CD4-positive, CD25-positive, alpha-beta regulatory T cell (primary cell): ENCODE results near the gene MCTP1. TPM values are rescaled to one million over a fixed set of nuclear protein-coding genes. Genes with fewer than 3 reads are reported as not detected.
"Not testable (repeated sequence)": the region's sequence is repeated elsewhere in the genome, so short reads cannot be mapped to it uniquely, and the experiment has no call there.

Experiments used
- ATAC-seq, 2 donors: fragments of 150-1000 bp; cut with Tn5 transposase; one replicate each; pipeline ENCODE4 v1.10.0; 2021; ENCODE audit warnings: low read depth in 2 of 2, moderate number of reproducible peaks in 2 of 2, moderate library complexity in 1 of 2
- DNase-seq, 3 donors: peaks; one replicate each; pipeline versions ENCODE4 v3.0.0 to v3.0.0-alpha.2; 2012 to 2022; ENCODE audit warnings: mixed read lengths in 1 of 3
- H3K27ac ChIP-seq: one replicate; pipeline ENCODE4 v1.7.0; 2013; ENCODE audit warnings: mild to moderate bottlenecking, low read length; ENCODE audit not compliant: insufficient read depth, poor library complexity, severe bottlenecking
- H3K27me3 ChIP-seq: one replicate; pipeline ENCODE4 v1.7.0; 2013; ENCODE audit warnings: low read length; ENCODE audit not compliant: control insufficient read depth, insufficient read depth
- H3K36me3 ChIP-seq: one replicate; pipeline ENCODE4 v1.7.0; 2013; ENCODE audit warnings: mild to moderate bottlenecking, low read length, moderate library complexity; ENCODE audit not compliant: control insufficient read depth, insufficient read depth
- H3K4me1 ChIP-seq: 2 replicates; pipeline ENCODE4 v1.7.0; 2013; ENCODE audit warnings: mild to moderate bottlenecking, low read length; ENCODE audit not compliant: insufficient read depth, control insufficient read depth, poor library complexity, severe bottlenecking
- H3K4me3 ChIP-seq: one replicate; pipeline ENCODE4 v1.7.0; 2013; ENCODE audit warnings: low read depth, mild to moderate bottlenecking, low read length, moderate library complexity
- H3K9me3 ChIP-seq, 2 experiments: 1 replicate in 1 of 2; 2 replicates in 1 of 2; pipeline ENCODE4 v1.7.0; 2013; ENCODE audit warnings: low read length in 2 of 2, mild to moderate bottlenecking in 1 of 2, moderate library complexity in 1 of 2; ENCODE audit not compliant: control insufficient read depth in 2 of 2
- H3K27ac Mint-ChIP-seq, 3 donors: one replicate each; pipeline ENCODE4 v1.8.0; 2020 to 2022; ENCODE audit warnings: mild to moderate bottlenecking in 3 of 3, mixed read lengths in 3 of 3, moderate library complexity in 2 of 3
- H3K27me3 Mint-ChIP-seq: one replicate; pipeline ENCODE4 v1.8.0; 2022; ENCODE audit warnings: mild to moderate bottlenecking, mixed read lengths
- H3K36me3 Mint-ChIP-seq: one replicate; pipeline ENCODE4 v1.8.0; 2020; ENCODE audit warnings: mixed read lengths
- H3K4me1 Mint-ChIP-seq, 4 donors: one replicate each; pipeline ENCODE4 v1.8.0; 2020 to 2022; ENCODE audit warnings: mixed read lengths in 4 of 4, mild to moderate bottlenecking in 1 of 4
- H3K4me3 Mint-ChIP-seq, 4 donors: one replicate each; pipeline ENCODE4 v1.8.0; 2020 to 2022; ENCODE audit warnings: mild to moderate bottlenecking in 4 of 4, mixed read lengths in 4 of 4, moderate library complexity in 3 of 4
- H3K9me3 Mint-ChIP-seq, 7 donors: one replicate each; pipeline ENCODE4 v1.8.0; 2020 to 2022; ENCODE audit warnings: mixed read lengths in 7 of 7, mild to moderate bottlenecking in 3 of 7, moderate library complexity in 2 of 7
- polyA plus RNA-seq, 4 donors: library from polyadenylated mRNA; unstranded; fragments of 300-500 nt; fragmentation: Illumina TruSeq; gene quantifications; one replicate each; pipeline ENCODE4 v1.2.3, GENCODE V29; 2021
- total RNA-seq: library from RNA; stranded (reverse); gene quantifications from one replicate; pipeline ENCODE4 v1.2.3, GENCODE V29; 2022

The MCTP1 gene
- total and polyA plus RNA-seq, 5 donors from 2014 or later: 0.24 to 2.9 (median 0.76) TPM

DNA sequence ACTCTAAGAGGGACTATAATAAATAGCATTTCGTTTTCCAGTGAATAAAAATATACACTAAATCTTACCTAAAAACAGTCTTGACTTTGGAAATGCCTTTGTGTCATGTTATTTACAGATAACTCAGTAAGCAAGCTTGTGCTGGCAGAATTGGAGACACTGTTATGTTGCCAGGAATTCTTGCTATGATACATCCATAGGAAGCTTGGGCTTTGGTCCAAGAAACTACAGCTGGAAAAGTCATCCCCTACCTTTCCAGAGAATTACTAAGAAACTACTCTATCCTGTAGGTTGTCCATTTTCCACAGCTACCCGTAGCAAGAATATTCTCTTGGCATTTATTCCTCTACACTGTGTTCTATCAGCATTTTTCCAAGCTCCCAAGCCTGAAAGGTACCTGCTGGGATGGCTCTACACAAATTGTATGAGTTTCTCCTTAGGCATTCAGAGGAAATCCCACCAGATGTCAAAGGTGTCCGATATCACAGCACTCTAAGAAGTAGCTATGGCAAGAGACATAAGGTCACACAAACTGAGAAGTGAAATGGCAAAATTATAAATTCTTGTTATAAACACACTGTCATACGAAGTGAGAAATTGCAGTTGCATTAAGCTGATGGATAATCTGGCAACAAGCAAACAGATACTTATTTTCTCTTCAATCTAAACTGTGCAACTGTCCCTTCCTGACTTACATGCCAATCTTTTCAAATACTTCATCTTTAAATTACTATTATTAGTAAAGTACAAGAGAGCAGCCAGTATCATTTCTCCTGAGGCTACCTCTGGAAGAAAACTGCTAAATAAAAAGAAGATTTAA, 68.5 kb downstream of the MCTP1 start:
- Histone ChIP-seq H3K27me3 (no peaks in the 10 kb centered on the region), H3K9me3 (no peaks in the 10 kb centered on the region), H3K4me1 (no peaks in the 10 kb centered on the region), H3K27ac (no peak overlapping the region), H3K36me3 (no peaks in the 10 kb centered on the region), H3K4me3 (no peak overlapping the region)
- no peaks in the 10 kb centered on the region for H3K36me3 Mint-ChIP-seq
- ATAC-seq (no peak), DNase-seq (no peak)
- H3K27ac Mint-ChIP-seq: no peak overlapping the region
- no peak overlapping the region for H3K4me3 Mint-ChIP-seq
- peaks cover 0 to 8% (median 2%) of the 10 kb centered on the region in 7 donors for H3K9me3 Mint-ChIP-seq
- no peaks in the 10 kb centered on the region for H3K27me3 Mint-ChIP-seq
- H3K4me1 Mint-ChIP-seq: no peaks in the 10 kb centered on the region

DNA sequence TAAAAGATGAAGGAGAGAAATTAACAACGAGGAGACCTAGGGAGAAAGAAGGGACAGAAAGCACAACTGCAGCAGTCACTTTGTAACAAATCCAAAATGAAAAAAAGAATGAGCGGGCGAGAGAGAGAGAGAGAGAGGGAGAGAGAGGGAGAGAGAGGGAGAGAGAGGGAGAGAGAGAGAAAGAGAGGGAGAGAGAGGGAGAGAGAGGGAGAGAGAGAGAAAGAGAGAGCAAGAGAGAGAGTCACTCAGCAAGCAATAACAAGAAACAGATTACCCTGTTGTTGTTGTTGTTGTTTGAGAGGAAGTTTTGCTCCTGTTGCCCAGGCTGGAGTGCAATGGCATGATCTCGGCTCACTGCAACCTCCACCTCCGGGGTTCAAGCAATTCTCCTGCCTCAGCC, 77.1 kb downstream of the MCTP1 start:
- not testable (repeated sequence) for DNase-seq, H3K27me3 ChIP-seq, H3K4me1 ChIP-seq, H3K36me3 ChIP-seq, ATAC-seq, H3K36me3 Mint-ChIP-seq, H3K27me3 Mint-ChIP-seq, H3K4me1 Mint-ChIP-seq, H3K9me3 Mint-ChIP-seq, H3K9me3 ChIP-seq, H3K4me3 ChIP-seq, H3K27ac Mint-ChIP-seq, H3K4me3 Mint-ChIP-seq, H3K27ac ChIP-seq

DNA sequence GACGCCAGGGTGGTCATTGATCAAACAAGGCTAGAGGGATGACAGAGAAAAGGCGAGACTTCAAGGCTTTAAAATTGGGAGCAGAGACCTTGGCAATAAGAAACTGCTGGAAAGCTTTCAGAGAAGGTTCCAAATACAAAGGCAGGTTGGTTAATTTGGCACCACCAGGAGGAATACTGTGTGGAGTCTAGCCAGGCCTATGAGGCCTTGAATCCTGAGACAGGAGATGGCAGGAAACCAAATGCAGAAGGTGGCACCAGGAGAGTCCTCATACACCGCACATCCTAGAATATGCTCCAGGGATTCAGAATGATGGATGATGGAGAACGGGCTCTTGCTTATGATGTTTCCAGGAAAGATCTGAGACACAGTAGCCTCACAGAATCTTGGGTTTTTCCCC, 90.0 kb downstream of the MCTP1 start:
- Histone ChIP-seq H3K27me3 (no peaks in the 10 kb centered on the region), H3K9me3 (no peaks in the 10 kb centered on the region), H3K4me1 (no peaks in the 10 kb centered on the region), H3K36me3 (no peaks in the 10 kb centered on the region), H3K27ac (no peak overlapping the region), H3K4me3 (no peak overlapping the region)
- Mint-ChIP-seq H3K9me3 (no peaks in the 10 kb centered on the region), H3K36me3 (no peaks in the 10 kb centered on the region), H3K27ac (no peak overlapping the region), H3K4me1 (no peaks in the 10 kb centered on the region), H3K4me3 (no peak overlapping the region), H3K27me3 (no peaks in the 10 kb centered on the region)
- no peak for DNase-seq
- no peak for ATAC-seq

DNA sequence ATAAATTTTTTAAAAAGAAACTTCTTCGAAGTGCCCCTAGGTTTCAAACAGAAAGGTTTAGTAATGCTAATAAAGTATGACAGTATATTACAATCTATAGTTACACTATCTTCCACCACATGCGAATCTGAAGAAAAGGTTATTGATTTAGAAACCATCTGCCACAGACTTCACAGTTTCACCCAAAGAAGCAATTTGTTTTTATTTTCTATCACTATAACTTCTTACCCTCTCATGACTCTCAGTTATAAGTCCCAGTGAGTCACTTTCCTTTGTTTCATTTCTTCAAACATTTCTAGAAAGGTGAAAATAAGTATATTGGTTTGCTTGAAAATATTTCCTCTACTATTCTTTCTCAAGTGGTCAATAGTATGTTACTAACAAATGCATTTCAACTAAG, 93.6 kb downstream of the MCTP1 start:
- no peaks in the 10 kb centered on the region for H3K4me1 ChIP-seq
- Mint-ChIP-seq H3K27me3 (no peaks in the 10 kb centered on the region), H3K4me1 (no peaks in the 10 kb centered on the region), H3K9me3 (peaks cover 0 to 3% (median 0%) of the 10 kb centered on the region in 7 donors), H3K36me3 (no peaks in the 10 kb centered on the region), H3K4me3 (no peak overlapping the region), H3K27ac (no peak overlapping the region)
- H3K4me3 ChIP-seq: no peak overlapping the region
- no peak overlapping the region for H3K27ac ChIP-seq
- no peaks in the 10 kb centered on the region for H3K36me3 ChIP-seq
- no peak for ATAC-seq
- H3K9me3 ChIP-seq: no peaks in the 10 kb centered on the region
- DNase-seq: no peak
- H3K27me3 ChIP-seq: no peaks in the 10 kb centered on the region

DNA sequence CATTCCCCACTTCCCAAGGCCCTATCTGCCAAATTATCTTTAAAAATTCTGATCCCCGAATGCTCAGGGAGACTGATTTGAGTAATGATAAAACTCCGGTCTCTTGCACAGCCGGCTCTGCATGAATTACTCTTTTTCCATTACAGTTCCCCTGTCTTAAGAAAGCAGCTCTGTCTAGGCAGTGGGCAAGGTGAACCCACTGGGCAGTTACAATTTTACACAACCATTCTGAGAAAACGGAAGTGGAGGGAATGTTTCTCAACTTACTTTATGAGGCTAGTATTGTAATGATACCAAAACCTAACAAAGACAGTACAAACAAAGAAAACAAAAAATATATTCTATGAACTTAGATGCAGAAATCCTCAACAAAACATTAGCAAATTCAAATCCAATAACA, 100.0 kb downstream of the MCTP1 start:
- no peak for ATAC-seq
- no peaks in the 10 kb centered on the region for H3K36me3 Mint-ChIP-seq
- no peaks in the 10 kb centered on the region for H3K4me1 Mint-ChIP-seq
- Histone ChIP-seq H3K36me3 (no peaks in the 10 kb centered on the region), H3K4me3 (no peak overlapping the region), H3K4me1 (no peaks in the 10 kb centered on the region), H3K9me3 (peaks cover 0 to 3% of the 10 kb centered on the region in 2 experiments), H3K27me3 (no peaks in the 10 kb centered on the region), H3K27ac (no peak overlapping the region)
- H3K27me3 Mint-ChIP-seq: no peaks in the 10 kb centered on the region
- no peak overlapping the region for H3K4me3 Mint-ChIP-seq
- H3K9me3 Mint-ChIP-seq: peaks cover 0 to 3% (median 0%) of the 10 kb centered on the region in 7 donors
- DNase-seq: no peak
- H3K27ac Mint-ChIP-seq: no peak overlapping the region

DNA sequence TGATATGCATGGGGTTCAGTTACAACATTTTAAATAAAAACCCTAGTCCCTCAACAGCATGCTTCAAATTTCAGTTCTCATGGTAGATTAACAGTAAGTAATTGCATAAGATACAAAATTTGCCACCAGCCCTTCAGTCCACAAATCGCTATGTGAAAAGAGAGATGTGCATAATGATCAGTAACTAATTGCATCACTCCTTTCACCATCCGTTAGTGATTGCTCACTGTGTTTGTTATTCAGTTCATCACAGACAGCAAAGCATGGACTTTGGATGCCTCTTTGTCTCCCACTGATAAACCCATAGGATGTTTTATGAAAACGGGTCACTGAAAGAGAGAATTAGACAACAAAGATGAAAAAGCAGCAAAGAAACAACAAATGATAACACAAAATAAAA, 103.2 kb downstream of the MCTP1 start:
- no peaks in the 10 kb centered on the region for H3K27me3 ChIP-seq
- no peaks in the 10 kb centered on the region for H3K4me1 Mint-ChIP-seq
- no peak overlapping the region for H3K27ac Mint-ChIP-seq
- H3K4me3 Mint-ChIP-seq: no peak overlapping the region
- no peak for DNase-seq
- no peaks in the 10 kb centered on the region for H3K4me1 ChIP-seq
- H3K27ac ChIP-seq: no peak overlapping the region
- no peaks in the 10 kb centered on the region for H3K36me3 Mint-ChIP-seq
- ATAC-seq: no peak
- peaks cover 0 to 3% (median 0%) of the 10 kb centered on the region in 7 donors for H3K9me3 Mint-ChIP-seq
- no peaks in the 10 kb centered on the region for H3K36me3 ChIP-seq
- no peaks in the 10 kb centered on the region for H3K27me3 Mint-ChIP-seq
- H3K4me3 ChIP-seq: no peak overlapping the region
- H3K9me3 ChIP-seq: peaks cover 0 to 3% of the 10 kb centered on the region in 2 experiments

DNA sequence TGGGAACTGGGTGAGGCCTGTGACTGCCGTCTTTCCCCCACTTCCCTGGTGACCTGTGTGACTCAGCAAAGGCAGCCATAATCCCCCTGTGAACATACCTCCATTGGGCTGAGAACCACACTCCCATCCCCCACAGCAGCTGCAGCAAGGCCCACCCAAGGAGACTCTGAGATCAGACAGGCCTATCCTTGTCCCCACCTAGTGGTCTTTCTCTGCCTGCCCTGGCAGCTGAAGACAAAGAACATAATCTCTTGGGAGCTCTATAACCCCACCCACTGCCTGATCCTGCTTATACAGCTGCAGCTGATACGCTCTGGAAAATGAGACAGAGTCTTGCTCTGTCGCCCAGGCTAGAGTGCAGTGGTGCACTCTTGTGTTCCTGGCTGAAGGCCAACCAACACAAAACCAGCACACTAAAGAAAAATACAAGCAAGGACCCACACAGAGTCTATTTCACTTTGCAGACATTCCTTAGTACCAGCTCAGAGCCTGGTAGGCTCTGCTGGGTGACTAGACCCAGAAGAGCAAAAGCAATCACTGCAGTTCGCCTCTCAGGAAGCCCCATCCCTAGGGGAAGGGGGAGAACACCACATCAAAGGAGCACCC, 106.7 kb downstream of the MCTP1 start:
- ATAC-seq (no peak), DNase-seq (no peak)
- H3K4me1 ChIP-seq: no peaks in the 10 kb centered on the region
- peaks cover 0 to 3% of the 10 kb centered on the region in 2 experiments for H3K9me3 ChIP-seq
- Mint-ChIP-seq H3K27me3 (no peaks in the 10 kb centered on the region), H3K9me3 (peaks cover 0 to 7% (median 0%) of the 10 kb centered on the region in 7 donors), H3K4me3 (no peak overlapping the region), H3K4me1 (no peaks in the 10 kb centered on the region), H3K27ac (no peak overlapping the region), H3K36me3 (no peaks in the 10 kb centered on the region)
- H3K36me3 ChIP-seq: no peaks in the 10 kb centered on the region
- no peak overlapping the region for H3K27ac ChIP-seq
- H3K4me3 ChIP-seq: no peak overlapping the region
- no peaks in the 10 kb centered on the region for H3K27me3 ChIP-seq

DNA sequence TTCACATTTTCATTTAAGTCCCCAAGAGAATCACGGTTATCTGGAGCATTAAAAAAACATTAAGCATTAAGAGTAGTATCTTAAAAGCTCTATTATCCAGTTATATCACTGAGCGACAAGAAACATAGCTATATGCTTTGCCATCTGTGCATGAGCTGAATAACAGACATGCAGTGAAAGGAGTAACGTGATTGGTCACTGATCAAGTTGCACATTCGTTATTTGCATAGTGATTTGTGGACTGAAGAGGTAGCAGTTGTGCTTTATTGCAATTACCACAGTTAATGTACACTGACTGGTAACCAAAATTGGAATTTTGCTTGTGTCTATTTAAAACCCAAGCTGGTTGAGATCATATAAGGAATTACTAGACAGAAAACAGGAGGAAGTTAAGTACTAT, 107.4 kb downstream of the MCTP1 start:
- H3K4me3 ChIP-seq: no peak overlapping the region
- H3K36me3 ChIP-seq: no peaks in the 10 kb centered on the region
- peaks cover 0 to 7% (median 0%) of the 10 kb centered on the region in 7 donors for H3K9me3 Mint-ChIP-seq
- H3K27ac Mint-ChIP-seq: no peak overlapping the region
- H3K4me3 Mint-ChIP-seq: no peak overlapping the region
- H3K4me1 Mint-ChIP-seq: no peaks in the 10 kb centered on the region
- no peak for DNase-seq
- H3K27ac ChIP-seq: no peak overlapping the region
- ATAC-seq: no peak
- H3K36me3 Mint-ChIP-seq: no peaks in the 10 kb centered on the region
- H3K27me3 Mint-ChIP-seq: no peaks in the 10 kb centered on the region
- H3K27me3 ChIP-seq: no peaks in the 10 kb centered on the region
- peaks cover 0 to 3% of the 10 kb centered on the region in 2 experiments for H3K9me3 ChIP-seq
- H3K4me1 ChIP-seq: no peaks in the 10 kb centered on the region
